ENCODE results near the gene FAM221A.

DNA sequence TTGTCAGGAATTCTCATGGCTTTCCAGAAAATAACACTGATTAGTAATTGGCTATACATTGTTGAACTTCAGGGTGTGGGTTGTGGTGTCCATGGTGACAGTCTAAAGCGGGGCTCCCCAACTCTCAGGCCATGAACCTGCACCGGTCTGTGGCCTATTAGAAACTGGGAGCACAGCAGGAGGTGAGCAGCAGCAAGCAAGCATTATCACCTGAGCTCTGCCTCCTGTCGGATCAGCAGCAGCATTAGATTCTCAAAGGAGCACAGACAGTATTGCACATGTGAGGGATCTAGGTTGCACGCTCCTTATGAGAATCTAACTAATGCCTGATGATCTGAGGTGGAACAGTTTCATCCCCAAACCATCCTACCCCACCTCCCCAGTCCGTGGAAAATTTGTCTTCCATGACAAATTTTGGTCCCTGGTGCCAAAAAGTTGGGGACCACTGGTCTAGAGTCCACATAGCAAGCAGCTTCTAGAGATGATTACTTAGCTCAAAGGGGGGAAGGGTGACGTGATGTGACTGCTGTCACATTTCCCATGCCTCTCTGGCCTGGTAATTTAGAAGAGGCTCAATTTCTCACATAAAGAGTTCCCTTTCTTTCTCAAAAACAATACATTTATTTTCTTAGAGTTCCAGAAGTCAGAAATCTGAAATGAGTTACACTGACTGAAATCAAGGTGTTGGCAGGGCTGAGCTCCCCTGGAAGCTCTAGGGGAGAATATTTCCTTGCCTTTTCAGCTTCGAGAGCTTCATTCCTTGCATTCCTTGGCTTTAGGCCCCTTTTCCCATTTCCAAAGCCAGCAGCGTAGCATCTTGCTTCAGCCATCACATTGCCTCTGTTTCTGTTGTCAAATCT, 17.6 kb upstream of the FAM221A start:
- TF ChIP-seq EP300 (IDR thresholded peaks at IDR 0.05; ENCODE audit: low read length) (no peak), GTF3C2 (IDR thresholded peaks at IDR 0.05; ENCODE audit: borderline replicate concordance, extremely low read depth, insufficient read length) (no peak), GATAD2B (IDR thresholded peaks at IDR 0.05; ENCODE audit: borderline replicate concordance) (no peak), SP1 (CRISPR knock-in tag; IDR thresholded peaks at IDR 0.05) (no peak), FOXK2 (conservative IDR thresholded peaks at IDR 0.05 in 1 of 2, IDR thresholded peaks at IDR 0.05 in 1 of 2; ENCODE audit: low read depth in 2 of 2) (no peak), NFRKB (IDR thresholded peaks at IDR 0.05; ENCODE audit: low read depth) (no peak), SAP30 (IDR thresholded peaks at IDR 0.05; ENCODE audit: borderline replicate concordance, insufficient read depth, low read depth, low read length, poor library complexity, severe bottlenecking) (no peak), FOS (IDR thresholded peaks at IDR 0.05; ENCODE audit: extremely low read depth, insufficient read length) (no peak), PCBP2 (IDR thresholded peaks at IDR 0.05; ENCODE audit: low read depth, low read length, poor library complexity, severe bottlenecking) (no peak)
- TF ChIP-seq, protein P1, sequence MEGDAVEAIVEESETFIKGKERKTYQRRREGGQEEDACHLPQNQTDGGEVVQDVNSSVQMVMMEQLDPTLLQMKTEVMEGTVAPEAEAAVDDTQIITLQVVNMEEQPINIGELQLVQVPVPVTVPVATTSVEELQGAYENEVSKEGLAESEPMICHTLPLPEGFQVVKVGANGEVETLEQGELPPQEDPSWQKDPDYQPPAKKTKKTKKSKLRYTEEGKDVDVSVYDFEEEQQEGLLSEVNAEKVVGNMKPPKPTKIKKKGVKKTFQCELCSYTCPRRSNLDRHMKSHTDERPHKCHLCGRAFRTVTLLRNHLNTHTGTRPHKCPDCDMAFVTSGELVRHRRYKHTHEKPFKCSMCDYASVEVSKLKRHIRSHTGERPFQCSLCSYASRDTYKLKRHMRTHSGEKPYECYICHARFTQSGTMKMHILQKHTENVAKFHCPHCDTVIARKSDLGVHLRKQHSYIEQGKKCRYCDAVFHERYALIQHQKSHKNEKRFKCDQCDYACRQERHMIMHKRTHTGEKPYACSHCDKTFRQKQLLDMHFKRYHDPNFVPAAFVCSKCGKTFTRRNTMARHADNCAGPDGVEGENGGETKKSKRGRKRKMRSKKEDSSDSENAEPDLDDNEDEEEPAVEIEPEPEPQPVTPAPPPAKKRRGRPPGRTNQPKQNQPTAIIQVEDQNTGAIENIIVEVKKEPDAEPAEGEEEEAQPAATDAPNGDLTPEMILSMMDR (IDR thresholded peaks at IDR 0.05 in 2 of 3, conservative IDR thresholded peaks at IDR 0.05 in 1 of 3; ENCODE audit: insufficient read depth in 2 of 3, low read depth in 1 of 3, low read length in 3 of 3) = no peak

All from K562 (cell line).